Cardiac muscle cell (in vitro differentiated cells and primary cell): Measurements from ENCODE around the gene MIP. TPM values are rescaled to one million over a fixed set of nuclear protein-coding genes. Genes with fewer than 3 reads are reported as not detected.

ENCODE experiments used
- DNase-seq, 2 donors: peaks; one replicate each; pipeline versions ENCODE4 v3.0.0 to v3.0.0-alpha.2; 2010 to 2017; ENCODE audit warnings: low read depth in 1 of 2, low spot score in 1 of 2
- H3K27ac ChIP-seq: fragments of 200-600 bp; sonication (generic); 2 replicates; pipeline ENCODE4 v1.5.1; 2016
- H3K27me3 ChIP-seq: fragments of 200-600 bp; sonication (generic); 2 replicates; pipeline ENCODE4 v1.6.0; 2016; ENCODE audit warnings: control low read depth
- H3K36me3 ChIP-seq: fragments of 200-600 bp; sonication (generic); 2 replicates; pipeline ENCODE4 v1.5.1; 2016; ENCODE audit warnings: control low read depth
- H3K4me1 ChIP-seq: fragments of 200-600 bp; sonication (generic); 2 replicates; pipeline ENCODE4 v1.8.1; 2017; ENCODE audit warnings: low read depth, mild to moderate bottlenecking, mixed run types
- H3K4me3 ChIP-seq: fragments of 200-600 bp; sonication (generic); 2 replicates; pipeline ENCODE4 v1.5.1; 2016; ENCODE audit warnings: mild to moderate bottlenecking
- H3K9me3 ChIP-seq: fragments of 200-600 bp; sonication (generic); 2 replicates; pipeline ENCODE4 v1.5.1; 2017; ENCODE audit warnings: low read depth, mild to moderate bottlenecking, control low read depth
- polyA plus RNA-seq: library from polyadenylated mRNA; unstranded; fragments of >200 nt; fragmentation: Nextera tagmentation; extraction: Ambion mirVana; gene quantifications from 2 replicates; pipeline ENCODE4 v1.2.1, GENCODE V29; 2016
- total RNA-seq: library from RNA; depleted of rRNA; stranded (reverse); fragments of >200 nt; gene quantifications from 2 replicates; pipeline ENCODE4 v1.2.3, GENCODE V29; 2016
- TF ChIP-seq, protein P1 (sequence below): IDR thresholded peaks from 2 replicates; pipeline ENCODE4 v1.5.1; 2012; ENCODE audit warnings: low read depth, mild to moderate bottlenecking, low read length

Gene MIP
- total and polyA plus RNA-seq, 2 experiments from 2014 or later: 0.29 TPM; not detected in 1

- DNase-seq: no peak
- no peaks in the 10 kb centered on the region for H3K36me3 ChIP-seq
- no peaks in the 10 kb centered on the region for H3K4me1 ChIP-seq
- no peak overlapping the region for H3K4me3 ChIP-seq
- no peaks in the 10 kb centered on the region for H3K27me3 ChIP-seq
- TF ChIP-seq, protein P1, sequence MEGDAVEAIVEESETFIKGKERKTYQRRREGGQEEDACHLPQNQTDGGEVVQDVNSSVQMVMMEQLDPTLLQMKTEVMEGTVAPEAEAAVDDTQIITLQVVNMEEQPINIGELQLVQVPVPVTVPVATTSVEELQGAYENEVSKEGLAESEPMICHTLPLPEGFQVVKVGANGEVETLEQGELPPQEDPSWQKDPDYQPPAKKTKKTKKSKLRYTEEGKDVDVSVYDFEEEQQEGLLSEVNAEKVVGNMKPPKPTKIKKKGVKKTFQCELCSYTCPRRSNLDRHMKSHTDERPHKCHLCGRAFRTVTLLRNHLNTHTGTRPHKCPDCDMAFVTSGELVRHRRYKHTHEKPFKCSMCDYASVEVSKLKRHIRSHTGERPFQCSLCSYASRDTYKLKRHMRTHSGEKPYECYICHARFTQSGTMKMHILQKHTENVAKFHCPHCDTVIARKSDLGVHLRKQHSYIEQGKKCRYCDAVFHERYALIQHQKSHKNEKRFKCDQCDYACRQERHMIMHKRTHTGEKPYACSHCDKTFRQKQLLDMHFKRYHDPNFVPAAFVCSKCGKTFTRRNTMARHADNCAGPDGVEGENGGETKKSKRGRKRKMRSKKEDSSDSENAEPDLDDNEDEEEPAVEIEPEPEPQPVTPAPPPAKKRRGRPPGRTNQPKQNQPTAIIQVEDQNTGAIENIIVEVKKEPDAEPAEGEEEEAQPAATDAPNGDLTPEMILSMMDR: no peak
- H3K9me3 ChIP-seq: no peaks in the 10 kb centered on the region
- no peak overlapping the region for H3K27ac ChIP-seq
Measured at GRCh38 chr12:56479625-56480024, 25.2 kb upstream of the MIP start.

GRCh38 chr12:56477521-56478225 is 23.2 kb upstream of the MIP start:
- Histone ChIP-seq H3K27me3 (no peaks in the 10 kb centered on the region), H3K27ac (no peak overlapping the region), H3K36me3 (no peaks in the 10 kb centered on the region), H3K4me1 (no peaks in the 10 kb centered on the region), H3K4me3 (no peak overlapping the region), H3K9me3 (no peaks in the 10 kb centered on the region)
- TF ChIP-seq, protein P1: no peak
- no peak for DNase-seq

DNA sequence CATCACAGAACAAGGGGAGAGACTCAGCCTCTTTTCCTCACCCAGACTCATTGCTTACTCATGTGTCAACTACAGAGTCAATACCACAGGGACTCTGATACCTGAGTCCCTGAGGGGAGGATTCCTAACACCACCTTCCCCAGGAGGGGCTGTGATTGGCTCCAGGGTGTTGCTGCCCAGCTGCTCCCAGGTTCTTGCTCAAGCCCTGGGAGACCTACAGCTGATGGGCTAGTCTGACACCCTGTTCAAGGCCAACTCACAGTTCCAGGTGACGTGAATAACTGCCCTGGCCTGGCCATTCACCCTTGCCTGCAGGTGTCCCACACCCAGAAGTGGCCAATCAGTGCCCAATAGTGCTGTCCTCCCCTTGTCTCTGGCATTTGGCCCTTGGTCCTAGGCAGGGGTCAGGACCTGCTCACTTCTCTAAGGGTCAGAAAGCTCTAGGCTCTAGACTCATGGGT is 22.5 kb upstream of the MIP start:
- DNase-seq: no peak
- H3K36me3 ChIP-seq: no peaks in the 10 kb centered on the region
- H3K4me1 ChIP-seq: no peaks in the 10 kb centered on the region

GRCh38 chr12:56476143-56476542 is 21.7 kb upstream of the MIP start:
- Histone ChIP-seq H3K36me3 (no peaks in the 10 kb centered on the region), H3K4me3 (no peak overlapping the region), H3K9me3 (no peaks in the 10 kb centered on the region), H3K4me1 (no peaks in the 10 kb centered on the region), H3K27ac (no peak overlapping the region), H3K27me3 (no peaks in the 10 kb centered on the region)
- TF ChIP-seq, protein P1: no peak
- no peak for DNase-seq

More for the DNA sequence above, 22.5 kb upstream of the MIP start:
- Histone ChIP-seq H3K4me3 (no peak overlapping the region), H3K9me3 (no peaks in the 10 kb centered on the region), H3K27me3 (no peaks in the 10 kb centered on the region), H3K27ac (no peak overlapping the region)
- TF ChIP-seq, protein P1: no peak

GRCh38 chr12:56474389-56474788 is 19.9 kb upstream of the MIP start:
- no peaks in the 10 kb centered on the region for H3K9me3 ChIP-seq
- TF ChIP-seq, protein P1: no peak
- H3K27ac ChIP-seq: no peak overlapping the region
- H3K27me3 ChIP-seq: no peaks in the 10 kb centered on the region
- no peaks in the 10 kb centered on the region for H3K4me1 ChIP-seq
- H3K4me3 ChIP-seq: no peak overlapping the region
- no peak for DNase-seq
- H3K36me3 ChIP-seq: no peaks in the 10 kb centered on the region
